HL-60 (cell line): ENCODE data around the gene ADPRM.

Experiments
- CTCF ChIP-seq: IDR thresholded peaks from one replicate; pipeline ENCODE4 v1.5.1; 2011; ENCODE audit warnings: low read length, control low read depth, inconsistent platforms; ENCODE audit not compliant: insufficient read depth
- GABPA ChIP-seq: IDR thresholded peaks from 2 replicates; pipeline ENCODE4 v1.6.1; 2012; ENCODE audit warnings: low read depth
- POLR2AphosphoS5 ChIP-seq: IDR thresholded peaks from 2 replicates; pipeline ENCODE4 v1.6.1; 2012; ENCODE audit warnings: low read depth
- REST ChIP-seq: IDR thresholded peaks from 2 replicates; pipeline ENCODE4 v1.6.1; 2012; ENCODE audit warnings: low read depth; ENCODE audit not compliant: insufficient replicate concordance

GRCh38 chr17:10702574-10702973, 5.2 kb downstream of the ADPRM start:
- TF ChIP-seq CTCF (no peak), REST (no peak), POLR2AphosphoS5 (no peak), GABPA (no peak)
